ENCODE data around the gene BARHL2. TPM values are rescaled to one million over a fixed set of nuclear protein-coding genes. Genes with fewer than 3 reads are reported as not detected.

BARHL2 gene
- total and polyA plus RNA-seq, 3 experiments from 2014 or later, result not detected

DNA sequence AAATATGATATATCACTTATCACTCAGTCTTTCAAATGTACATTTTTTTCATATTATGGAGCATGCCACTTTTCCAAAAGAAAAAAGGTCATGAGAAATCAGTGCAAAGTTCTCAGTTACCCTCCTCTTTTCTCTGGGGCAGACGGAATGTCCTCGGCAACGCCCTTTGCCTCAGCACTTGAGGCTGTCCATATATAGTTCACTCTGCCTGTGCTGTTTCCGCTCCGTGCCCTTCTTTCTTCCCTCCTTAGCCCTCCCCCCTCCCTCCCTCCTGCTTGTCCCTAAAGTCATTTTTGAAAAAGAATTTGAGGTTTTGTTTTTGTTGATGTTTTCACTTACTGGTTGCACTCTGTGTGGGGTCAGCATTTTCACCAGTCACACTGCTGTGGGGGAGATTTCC lies 5.4 kb downstream of the BARHL2 start:
- H3K4me1 Mint-ChIP-seq, result peaks cover 13 to 18% (median 14%) of the 10 kb centered on the region in 3 donors
- Histone ChIP-seq H3K27me3 (ENCODE audit: insufficient read depth, low read length, poor library complexity, severe bottlenecking) (peaks cover 90% of the 10 kb centered on the region), H3K4me1 (ENCODE audit: insufficient read depth, low read length) (no peaks in the 10 kb centered on the region), H3K4me3 (ENCODE audit: low read length) (no peak overlapping the region), H3K27ac (ENCODE audit: low read depth, low read length) (no peak overlapping the region), H3K9me3 (ENCODE audit: low read length) (no peaks in the 10 kb centered on the region), H3K36me3 (ENCODE audit: insufficient read depth, low read length) (no peaks in the 10 kb centered on the region)
- CTCF ChIA-PET, result no interaction called here
- H3K4me3 Mint-ChIP-seq, result no peak overlapping the region
- peaks cover 0 to 20% (median 14%) of the 10 kb centered on the region in 5 donors for H3K9me3 Mint-ChIP-seq
- POLR2A ChIA-PET, result no interaction called here
- no peak overlapping the region for H3K27ac Mint-ChIP-seq
- H3K27me3 Mint-ChIP-seq, result peaks cover 85 to 99% of the 10 kb centered on the region in 2 donors
- no peaks in the 10 kb centered on the region for H3K36me3 Mint-ChIP-seq
- no peak for DNase-seq

GRCh38 chr1:90710579-90711536 lies 6.2 kb downstream of the BARHL2 start:
- peaks cover 83 to 98% of the 10 kb centered on the region in 2 donors for H3K27me3 Mint-ChIP-seq
- Histone ChIP-seq H3K27me3 (ENCODE audit: insufficient read depth, low read length, poor library complexity, severe bottlenecking) (peaks cover 88% of the 10 kb centered on the region), H3K36me3 (ENCODE audit: insufficient read depth, low read length) (no peaks in the 10 kb centered on the region), H3K4me3 (ENCODE audit: low read length) (no peak overlapping the region), H3K27ac (ENCODE audit: low read depth, low read length) (no peak overlapping the region), H3K9me3 (ENCODE audit: low read length) (no peaks in the 10 kb centered on the region), H3K4me1 (ENCODE audit: insufficient read depth, low read length) (no peaks in the 10 kb centered on the region)
- peaks cover 0 to 14% (median 11%) of the 10 kb centered on the region in 5 donors for H3K9me3 Mint-ChIP-seq
- DNase-seq, result no peak
- CTCF ChIA-PET, result no interaction called here
- H3K4me3 Mint-ChIP-seq, result no peak overlapping the region
- peaks cover 16 to 27% (median 18%) of the 10 kb centered on the region in 3 donors for H3K4me1 Mint-ChIP-seq
- POLR2A ChIA-PET, result interaction anchor here (0.7 kb wide), 1 partner anchor 8 kb away, joined by 3 read pairs; no protein-coding TSS in a partner anchor
- H3K36me3 Mint-ChIP-seq, result no peaks in the 10 kb centered on the region
- peak overlapping the region in 1 of 8 donors; percentile 23 for H3K27ac Mint-ChIP-seq

GRCh38 chr1:90709535-90709934 lies 7.6 kb downstream of the BARHL2 start:
- no peak for DNase-seq
- Histone ChIP-seq H3K27ac (ENCODE audit: low read depth, low read length) (no peak overlapping the region), H3K4me3 (ENCODE audit: low read length) (no peak overlapping the region), H3K9me3 (ENCODE audit: low read length) (no peaks in the 10 kb centered on the region), H3K36me3 (ENCODE audit: insufficient read depth, low read length) (no peaks in the 10 kb centered on the region), H3K27me3 (ENCODE audit: insufficient read depth, low read length, poor library complexity, severe bottlenecking) (peaks cover 89% of the 10 kb centered on the region), H3K4me1 (ENCODE audit: insufficient read depth, low read length) (no peaks in the 10 kb centered on the region)
- H3K9me3 Mint-ChIP-seq, result peaks cover 0 to 19% (median 3%) of the 10 kb centered on the region in 5 donors
- H3K36me3 Mint-ChIP-seq, result no peaks in the 10 kb centered on the region
- peaks cover 83 to 98% of the 10 kb centered on the region in 2 donors for H3K27me3 Mint-ChIP-seq
- H3K27ac Mint-ChIP-seq, result peak overlapping the region in 1 of 8 donors; percentile 3
- H3K4me3 Mint-ChIP-seq, result peak overlapping the region in 1 of 7 donors; percentile 19
- ChIA-PET CTCF (no interaction called here), POLR2A (no interaction called here)
- H3K4me1 Mint-ChIP-seq, result peaks cover 17 to 25% (median 21%) of the 10 kb centered on the region in 3 donors

- H3K27me3 Mint-ChIP-seq, result peaks cover 81 to 98% of the 10 kb centered on the region in 2 donors
- H3K4me1 Mint-ChIP-seq, result peaks cover 17 to 24% (median 21%) of the 10 kb centered on the region in 3 donors
- Histone ChIP-seq H3K27me3 (ENCODE audit: insufficient read depth, low read length, poor library complexity, severe bottlenecking) (peaks cover 89% of the 10 kb centered on the region), H3K27ac (ENCODE audit: low read depth, low read length) (no peak overlapping the region), H3K4me3 (ENCODE audit: low read length) (no peak overlapping the region), H3K9me3 (ENCODE audit: low read length) (no peaks in the 10 kb centered on the region), H3K4me1 (ENCODE audit: insufficient read depth, low read length) (no peaks in the 10 kb centered on the region), H3K36me3 (ENCODE audit: insufficient read depth, low read length) (no peaks in the 10 kb centered on the region)
- no peak for DNase-seq
- H3K4me3 Mint-ChIP-seq, result no peak overlapping the region
- H3K36me3 Mint-ChIP-seq, result no peaks in the 10 kb centered on the region
- peaks cover 0 to 21% (median 3%) of the 10 kb centered on the region in 5 donors for H3K9me3 Mint-ChIP-seq
- H3K27ac Mint-ChIP-seq, result peak overlapping the region in 2 of 8 donors; percentile 59 to 66
- ChIA-PET POLR2A (no interaction called here), CTCF (no interaction called here)
These were observed 8.3 kb downstream of the BARHL2 start for GRCh38 chr1:90708826-90709225.

DNA sequence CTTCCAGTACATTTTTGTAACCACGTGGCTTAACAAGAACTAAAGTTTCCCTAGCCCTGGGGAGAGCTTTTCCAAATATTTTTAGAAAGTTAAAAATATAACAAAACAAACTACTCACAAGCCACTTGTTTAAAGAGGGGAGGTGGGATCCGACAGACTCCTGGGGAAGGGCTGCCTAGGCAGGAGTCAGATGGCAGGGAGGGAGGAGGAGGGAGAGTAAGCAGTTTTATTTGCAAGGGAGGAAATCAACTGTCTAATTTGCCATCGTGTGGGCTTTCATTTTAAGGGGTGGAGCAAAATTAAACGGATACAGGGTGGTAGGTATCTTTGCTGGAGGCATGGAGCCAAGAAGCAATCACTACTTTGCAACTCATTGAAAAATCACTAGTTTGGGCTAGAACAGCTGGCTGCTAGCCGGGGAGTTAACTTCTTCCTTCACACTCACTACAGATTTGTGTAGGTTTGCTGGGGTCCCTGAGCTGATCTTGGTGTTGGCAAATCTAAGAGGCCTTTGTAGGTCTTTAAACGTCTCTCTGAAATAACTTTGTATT lies 8.8 kb downstream of the BARHL2 start:
- no peak overlapping the region for H3K27ac ChIP-seq (ENCODE audit: low read depth, low read length)
- H3K4me3 Mint-ChIP-seq, result peak overlapping the region in 1 of 7 donors; percentile 7
- H3K4me3 ChIP-seq (ENCODE audit: low read length), result no peak overlapping the region
- peaks cover 0 to 22% (median 3%) of the 10 kb centered on the region in 5 donors for H3K9me3 Mint-ChIP-seq
- H3K9me3 ChIP-seq (ENCODE audit: low read length), result no peaks in the 10 kb centered on the region
- peaks cover 78 to 98% of the 10 kb centered on the region in 2 donors for H3K27me3 Mint-ChIP-seq
- peaks cover 15 to 22% (median 17%) of the 10 kb centered on the region in 3 donors for H3K4me1 Mint-ChIP-seq
- POLR2A ChIA-PET, result no interaction called here
- H3K36me3 ChIP-seq (ENCODE audit: insufficient read depth, low read length), result no peaks in the 10 kb centered on the region
- CTCF ChIA-PET, result no interaction called here
- DNase-seq, result no peak
- peaks cover 87% of the 10 kb centered on the region for H3K27me3 ChIP-seq (ENCODE audit: insufficient read depth, low read length, poor library complexity, severe bottlenecking)
- H3K36me3 Mint-ChIP-seq, result no peaks in the 10 kb centered on the region
- H3K4me1 ChIP-seq (ENCODE audit: insufficient read depth, low read length), result no peaks in the 10 kb centered on the region
- peak overlapping the region in 2 of 8 donors; percentile 59 to 66 for H3K27ac Mint-ChIP-seq

- no peak overlapping the region for H3K27ac ChIP-seq (ENCODE audit: low read depth, low read length)
- peaks cover 81% of the 10 kb centered on the region for H3K27me3 ChIP-seq (ENCODE audit: insufficient read depth, low read length, poor library complexity, severe bottlenecking)
- no peak overlapping the region for H3K4me3 ChIP-seq (ENCODE audit: low read length)
- CTCF ChIA-PET, result interaction anchor here (2.0 kb wide), 1 partner anchor 10 kb away, joined by 6 read pairs; no protein-coding TSS in a partner anchor
- no peaks in the 10 kb centered on the region for H3K36me3 Mint-ChIP-seq
- H3K9me3 Mint-ChIP-seq, result peaks cover 0 to 18% (median 3%) of the 10 kb centered on the region in 5 donors
- H3K27me3 Mint-ChIP-seq, result peaks cover 71 to 95% of the 10 kb centered on the region in 2 donors
- H3K4me1 ChIP-seq (ENCODE audit: insufficient read depth, low read length), result no peaks in the 10 kb centered on the region
- H3K9me3 ChIP-seq (ENCODE audit: low read length), result no peaks in the 10 kb centered on the region
- H3K36me3 ChIP-seq (ENCODE audit: insufficient read depth, low read length), result no peaks in the 10 kb centered on the region
- DNase-seq, result no peak
- peaks cover 15 to 21% (median 16%) of the 10 kb centered on the region in 3 donors for H3K4me1 Mint-ChIP-seq
- POLR2A ChIA-PET, result no interaction called here
- peak overlapping the region in 5 of 7 donors; percentile 53 to 62 (median 54) for H3K4me3 Mint-ChIP-seq
- H3K27ac Mint-ChIP-seq, result no peak overlapping the region
These were observed 9.8 kb downstream of the BARHL2 start for GRCh38 chr1:90707363-90707710.

DNA sequence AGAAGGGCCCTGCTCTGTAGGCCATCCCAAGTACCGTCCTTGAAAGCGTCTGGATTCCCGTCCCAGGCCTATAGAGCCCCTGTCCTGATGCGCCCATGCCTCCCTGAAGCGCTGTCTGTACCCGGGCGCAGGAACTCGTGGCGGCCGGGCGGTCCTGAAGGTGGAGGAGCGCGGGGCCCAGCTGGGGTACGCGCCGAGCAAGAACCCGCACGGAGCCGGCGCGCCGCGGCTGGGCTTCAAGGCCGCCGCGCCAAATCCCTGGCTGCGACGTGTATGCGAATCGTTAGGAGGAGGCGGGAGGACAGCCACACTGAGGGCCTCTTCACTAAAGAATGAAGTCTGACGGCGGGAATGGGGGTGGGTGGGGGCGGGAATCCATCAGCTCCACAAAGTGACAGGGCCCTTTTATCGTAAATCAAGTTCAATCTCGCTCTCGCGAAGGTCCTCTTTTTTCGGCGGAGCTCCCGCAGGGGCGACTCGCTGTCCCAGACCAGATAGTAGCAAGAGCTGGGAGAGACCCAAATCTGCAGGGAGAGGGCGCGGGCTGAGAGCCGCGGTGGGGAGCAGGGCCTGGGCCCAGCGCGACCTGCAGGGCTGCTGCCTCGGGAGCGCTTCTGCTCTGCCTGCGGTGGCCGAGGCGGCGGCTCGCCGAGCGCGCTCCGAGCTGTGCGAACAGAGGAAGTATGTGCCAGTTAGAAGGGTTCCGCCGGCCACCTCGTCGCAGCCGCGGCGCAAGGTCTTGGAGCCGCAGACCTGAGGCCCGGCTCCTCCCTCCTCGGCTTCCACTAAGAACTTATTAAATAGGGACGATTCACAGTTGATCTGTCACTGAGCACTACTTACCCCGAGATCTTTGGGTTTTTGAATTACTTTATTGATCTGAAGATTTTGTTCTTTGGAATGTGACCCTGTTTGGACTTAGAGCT lies 10.4 kb downstream of the BARHL2 start:
- ChIA-PET POLR2A (interaction anchor here (0.5 kb wide), 1 partner anchor 1070 kb away, joined by 3 read pairs; no protein-coding TSS in a partner anchor), CTCF (interaction anchor here (2.0 kb wide), 1 partner anchor 10 kb away, joined by 6 read pairs; no protein-coding TSS in a partner anchor)
- Mint-ChIP-seq H3K4me3 (peak overlapping the region in 6 of 7 donors; percentile 18 to 65 (median 54)), H3K9me3 (peaks cover 0 to 18% (median 3%) of the 10 kb centered on the region in 5 donors), H3K36me3 (no peaks in the 10 kb centered on the region), H3K4me1 (peaks cover 15 to 21% (median 16%) of the 10 kb centered on the region in 3 donors), H3K27ac (peak overlapping the region in 1 of 8 donors; percentile 58), H3K27me3 (peaks cover 69 to 95% of the 10 kb centered on the region in 2 donors)
- Histone ChIP-seq H3K27me3 (ENCODE audit: insufficient read depth, low read length, poor library complexity, severe bottlenecking) (peaks cover 79% of the 10 kb centered on the region), H3K36me3 (ENCODE audit: insufficient read depth, low read length) (no peaks in the 10 kb centered on the region), H3K4me3 (ENCODE audit: low read length) (no peak overlapping the region), H3K9me3 (ENCODE audit: low read length) (no peaks in the 10 kb centered on the region), H3K4me1 (ENCODE audit: insufficient read depth, low read length) (no peaks in the 10 kb centered on the region), H3K27ac (ENCODE audit: low read depth, low read length) (no peak overlapping the region)
- DNase-seq, result no peak

All from CD8-positive, alpha-beta memory T cell (primary cell).